Measurements from ENCODE around the gene ARID1A. TPM values are rescaled to one million over a fixed set of nuclear protein-coding genes. Genes with fewer than 3 reads are reported as not detected.
"Not testable (repeated sequence)": the region's sequence is repeated elsewhere in the genome, so short reads cannot be mapped to it uniquely, and the experiment has no call there.

ARID1A gene
- total RNA-seq, 1 donor from 2014 or later, result 130 TPM

- Mint-ChIP-seq H3K4me1 (ENCODE audit: low read depth) (peaks cover 80% of the 10 kb centered on the region), H3K4me3 (peak overlapping the region; percentile 97), H3K9me3 (no peaks in the 10 kb centered on the region), H3K27me3 (ENCODE audit: insufficient read depth) (peaks cover 1% of the 10 kb centered on the region), H3K27ac (peak overlapping the region; percentile 94), H3K36me3 (ENCODE audit: low read depth) (peaks cover 23% of the 10 kb centered on the region)
- no peak for DNase-seq (ENCODE audit: low spot score)
- intact Hi-C loops (cut with micrococcal nuclease), result loop anchor here (1.0 to 5.0 kb wide), 15 partner anchors 10 to 358 kb away; partner anchors contain the start of genes DHDDS, HMGN2 and NUDC
These were observed 94.1 kb downstream of the ARID1A start for GRCh38 chr1:26789931-26790330.

- peaks cover 1% of the 10 kb centered on the region for H3K27me3 Mint-ChIP-seq (ENCODE audit: insufficient read depth)
- H3K4me1 Mint-ChIP-seq (ENCODE audit: low read depth), result peaks cover 76% of the 10 kb centered on the region
These were observed 94.7 kb downstream of the ARID1A start for GRCh38 chr1:26790551-26790953.

GRCh38 chr1:26791148-26791547 lies 95.3 kb downstream of the ARID1A start:
- peaks cover 70% of the 10 kb centered on the region for H3K4me1 Mint-ChIP-seq (ENCODE audit: low read depth)
- peak overlapping the region; percentile 94 for H3K27ac Mint-ChIP-seq
- peaks cover 1% of the 10 kb centered on the region for H3K27me3 Mint-ChIP-seq (ENCODE audit: insufficient read depth)
- peak overlapping the region; percentile 97 for H3K4me3 Mint-ChIP-seq
- intact Hi-C loops (cut with micrococcal nuclease), result loop anchor here (2.0 kb wide), 2 partner anchors 20 to 74 kb away; no protein-coding TSS in a partner anchor
- DNase-seq (ENCODE audit: low spot score), result no peak
- no peaks in the 10 kb centered on the region for H3K9me3 Mint-ChIP-seq
- H3K36me3 Mint-ChIP-seq (ENCODE audit: low read depth), result peaks cover 26% of the 10 kb centered on the region

More at GRCh38 chr1:26790551-26790953, 94.7 kb downstream of the ARID1A start:
- peak overlapping the region; percentile 94 for H3K27ac Mint-ChIP-seq
- no peaks in the 10 kb centered on the region for H3K9me3 Mint-ChIP-seq
- DNase-seq (ENCODE audit: low spot score), result peak; percentile 50
- H3K36me3 Mint-ChIP-seq (ENCODE audit: low read depth), result peaks cover 26% of the 10 kb centered on the region
- peak overlapping the region; percentile 97 for H3K4me3 Mint-ChIP-seq
- intact Hi-C loops (cut with micrococcal nuclease), result loop anchor here (1.0 to 2.0 kb wide), 12 partner anchors 10 to 318 kb away; partner anchors contain the start of genes HMGN2 and NUDC

- intact Hi-C loops (cut with micrococcal nuclease), result loop anchor here (2.0 kb wide), 2 partner anchors 19 to 73 kb away; no protein-coding TSS in a partner anchor
- H3K36me3 Mint-ChIP-seq (ENCODE audit: low read depth), result peaks cover 31% of the 10 kb centered on the region
- peaks cover 1% of the 10 kb centered on the region for H3K27me3 Mint-ChIP-seq (ENCODE audit: insufficient read depth)
- H3K27ac Mint-ChIP-seq, result peak overlapping the region; percentile 94
- H3K9me3 Mint-ChIP-seq, result no peaks in the 10 kb centered on the region
- H3K4me3 Mint-ChIP-seq, result peak overlapping the region; percentile 97
- DNase-seq (ENCODE audit: low spot score), result no peak
- H3K4me1 Mint-ChIP-seq (ENCODE audit: low read depth), result peaks cover 65% of the 10 kb centered on the region
These were observed 95.8 kb downstream of the ARID1A start for GRCh38 chr1:26791626-26792025.

- H3K27ac Mint-ChIP-seq, result peak overlapping the region; percentile 64
- no peak for DNase-seq (ENCODE audit: low spot score)
- peaks cover 60% of the 10 kb centered on the region for H3K4me1 Mint-ChIP-seq (ENCODE audit: low read depth)
- peaks cover 40% of the 10 kb centered on the region for H3K36me3 Mint-ChIP-seq (ENCODE audit: low read depth)
- no peaks in the 10 kb centered on the region for H3K9me3 Mint-ChIP-seq
- H3K4me3 Mint-ChIP-seq, result no peak overlapping the region
- intact Hi-C loops (cut with micrococcal nuclease), result no loop called here
- no peaks in the 10 kb centered on the region for H3K27me3 Mint-ChIP-seq (ENCODE audit: insufficient read depth)
These were observed 97.1 kb downstream of the ARID1A start for GRCh38 chr1:26792924-26793323.

GRCh38 chr1:26794391-26794790 lies 98.6 kb downstream of the ARID1A start:
- intact Hi-C loops (cut with micrococcal nuclease), result no loop called here
- Mint-ChIP-seq H3K36me3 (ENCODE audit: low read depth) (peaks cover 40% of the 10 kb centered on the region), H3K27ac (peak overlapping the region; percentile 46), H3K27me3 (ENCODE audit: insufficient read depth) (no peaks in the 10 kb centered on the region), H3K4me1 (ENCODE audit: low read depth) (peaks cover 62% of the 10 kb centered on the region), H3K9me3 (no peaks in the 10 kb centered on the region), H3K4me3 (no peak overlapping the region)
- no peak for DNase-seq (ENCODE audit: low spot score)

GRCh38 chr1:26797627-26798026 lies 101.8 kb downstream of the ARID1A start:
- intact Hi-C loops (cut with micrococcal nuclease), result no loop called here
- Mint-ChIP-seq H3K4me3 (no peak overlapping the region), H3K27ac (peak overlapping the region; percentile 64), H3K36me3 (ENCODE audit: low read depth) (peaks cover 43% of the 10 kb centered on the region), H3K4me1 (ENCODE audit: low read depth) (peaks cover 63% of the 10 kb centered on the region), H3K27me3 (ENCODE audit: insufficient read depth) (no peaks in the 10 kb centered on the region), H3K9me3 (no peaks in the 10 kb centered on the region)
- no peak for DNase-seq (ENCODE audit: low spot score)

GRCh38 chr1:26799479-26800142 lies 103.8 kb downstream of the ARID1A start:
- intact Hi-C loops (cut with micrococcal nuclease), result loop anchor here (1.0 to 2.0 kb wide), 2 partner anchors 9 to 79 kb away; no protein-coding TSS in a partner anchor
- Mint-ChIP-seq H3K27ac (peak overlapping the region; percentile 79), H3K9me3 (no peaks in the 10 kb centered on the region), H3K4me1 (ENCODE audit: low read depth) (peaks cover 53% of the 10 kb centered on the region), H3K4me3 (peak overlapping the region; percentile 55), H3K27me3 (ENCODE audit: insufficient read depth) (no peaks in the 10 kb centered on the region), H3K36me3 (ENCODE audit: low read depth) (peaks cover 28% of the 10 kb centered on the region)
- DNase-seq (ENCODE audit: low spot score), result no peak

GRCh38 chr1:26803932-26804331 lies 108.1 kb downstream of the ARID1A start:
- H3K36me3 Mint-ChIP-seq (ENCODE audit: low read depth); intact Hi-C loops (cut with micrococcal nuclease); DNase-seq (ENCODE audit: low spot score); H3K9me3 Mint-ChIP-seq; H3K27ac Mint-ChIP-seq; H3K4me3 Mint-ChIP-seq; H3K27me3 Mint-ChIP-seq (ENCODE audit: insufficient read depth): not testable (repeated sequence)
- peaks cover 41% of the 10 kb centered on the region for H3K4me1 Mint-ChIP-seq (ENCODE audit: low read depth)

GRCh38 chr1:26810105-26810504 lies 114.3 kb downstream of the ARID1A start:
- H3K36me3 Mint-ChIP-seq (ENCODE audit: low read depth), result not testable (repeated sequence)
- H3K27ac Mint-ChIP-seq, result peak overlapping the region; percentile 71
- H3K4me3 Mint-ChIP-seq, result peak overlapping the region; percentile 26

GRCh38 chr1:26811057-26811456 lies 115.2 kb downstream of the ARID1A start:
- intact Hi-C loops (cut with micrococcal nuclease), result loop anchor here (2.0 kb wide), 1 partner anchor 20 kb away; no protein-coding TSS in a partner anchor
- no peak for DNase-seq (ENCODE audit: low spot score)
- peaks cover 2% of the 10 kb centered on the region for H3K36me3 Mint-ChIP-seq (ENCODE audit: low read depth)
- H3K27me3 Mint-ChIP-seq (ENCODE audit: insufficient read depth), result no peaks in the 10 kb centered on the region
- H3K4me1 Mint-ChIP-seq (ENCODE audit: low read depth), result peaks cover 28% of the 10 kb centered on the region
- no peaks in the 10 kb centered on the region for H3K9me3 Mint-ChIP-seq
- H3K27ac Mint-ChIP-seq, result no peak overlapping the region
- no peak overlapping the region for H3K4me3 Mint-ChIP-seq

More at GRCh38 chr1:26810105-26810504, 114.3 kb downstream of the ARID1A start:
- H3K9me3 Mint-ChIP-seq; H3K27me3 Mint-ChIP-seq (ENCODE audit: insufficient read depth): not testable (repeated sequence)
- peak; percentile 65 for DNase-seq (ENCODE audit: low spot score)
- peaks cover 35% of the 10 kb centered on the region for H3K4me1 Mint-ChIP-seq (ENCODE audit: low read depth)
- intact Hi-C loops (cut with micrococcal nuclease), result loop anchor here (1.0 to 2.0 kb wide), 6 partner anchors 9 to 208 kb away; partner anchors contain the start of gene ZDHHC18

- Mint-ChIP-seq H3K27me3 (ENCODE audit: insufficient read depth) (no peaks in the 10 kb centered on the region), H3K4me1 (ENCODE audit: low read depth) (peaks cover 28% of the 10 kb centered on the region), H3K36me3 (ENCODE audit: low read depth) (peaks cover 4% of the 10 kb centered on the region), H3K9me3 (no peaks in the 10 kb centered on the region), H3K27ac (peak overlapping the region; percentile 6), H3K4me3 (no peak overlapping the region)
- intact Hi-C loops (cut with micrococcal nuclease), result loop anchor here (2.0 kb wide), 1 partner anchor 21 kb away; no protein-coding TSS in a partner anchor
- no peak for DNase-seq (ENCODE audit: low spot score)
These were observed 115.9 kb downstream of the ARID1A start for GRCh38 chr1:26811708-26812107.

GRCh38 chr1:26814377-26814776 lies 118.6 kb downstream of the ARID1A start:
- intact Hi-C loops (cut with micrococcal nuclease), result no loop called here
- H3K9me3 Mint-ChIP-seq, result no peaks in the 10 kb centered on the region
- H3K36me3 Mint-ChIP-seq (ENCODE audit: low read depth), result peaks cover 4% of the 10 kb centered on the region
- no peak overlapping the region for H3K4me3 Mint-ChIP-seq
- H3K27me3 Mint-ChIP-seq (ENCODE audit: insufficient read depth), result no peaks in the 10 kb centered on the region
- no peak for DNase-seq (ENCODE audit: low spot score)
- peaks cover 28% of the 10 kb centered on the region for H3K4me1 Mint-ChIP-seq (ENCODE audit: low read depth)
- H3K27ac Mint-ChIP-seq, result no peak overlapping the region
